Measurements from ENCODE around the gene RIMS4.

Gene RIMS4

GRCh38 chr20:44703956-44704488 lies 106.3 kb downstream of the RIMS4 start:
- H3K4me1 ChIP-seq (ENCODE audit: insufficient read depth, low read length), result no peaks in the 10 kb centered on the region
- H4K20me1 ChIP-seq (ENCODE audit: insufficient read depth, low read length), result peaks cover 4% of the 10 kb centered on the region; the same call in 1 of the 2 replicates
- no peak overlapping the region for H3K27ac ChIP-seq (ENCODE audit: low read length)
- H3K9ac ChIP-seq (ENCODE audit: low read depth, low read length), result no peak overlapping the region
- no peaks in the 10 kb centered on the region for H3K36me3 ChIP-seq (ENCODE audit: insufficient read depth, low read length)
- H3K4me3 ChIP-seq (ENCODE audit: low read depth in 1 of 2, low read length in 2 of 2), result no peak overlapping the region
- H3K4me2 ChIP-seq (ENCODE audit: insufficient read depth, low read length), result no peak overlapping the region
- no peaks in the 10 kb centered on the region for H3K9me3 ChIP-seq (ENCODE audit: insufficient read depth, low read length, severe bottlenecking)
- TF ChIP-seq CTCF (IDR thresholded peaks at IDR 0.05; ENCODE audit: borderline replicate concordance, extremely low read depth, low read length, poor library complexity, severe bottlenecking) (no peak), EZH2 (IDR thresholded peaks at IDR 0.05; ENCODE audit: borderline replicate concordance, low read depth, low read length, severe bottlenecking) (no peak)
- no peak for ATAC-seq (ENCODE audit: insufficient read depth, low read depth)
- H3K27me3 ChIP-seq (ENCODE audit: insufficient read depth, low read length, poor library complexity), result no peaks in the 10 kb centered on the region
- no peak for DNase-seq
- H2AFZ ChIP-seq (ENCODE audit: low read depth, low read length), result no peak overlapping the region
- H3K79me2 ChIP-seq (ENCODE audit: insufficient read depth, low read length), result no peaks in the 10 kb centered on the region

GRCh38 chr20:44703183-44703925 lies 107.0 kb downstream of the RIMS4 start:
- no peak overlapping the region for H3K4me3 ChIP-seq (ENCODE audit: low read depth in 1 of 2, low read length in 2 of 2)
- H3K79me2 ChIP-seq (ENCODE audit: insufficient read depth, low read length), result no peaks in the 10 kb centered on the region
- H3K4me2 ChIP-seq (ENCODE audit: insufficient read depth, low read length), result no peak overlapping the region
- H2AFZ ChIP-seq (ENCODE audit: low read depth, low read length), result no peak overlapping the region
- no peak overlapping the region for H3K27ac ChIP-seq (ENCODE audit: low read length)
- no peaks in the 10 kb centered on the region for H3K9me3 ChIP-seq (ENCODE audit: insufficient read depth, low read length, severe bottlenecking)
- DNase-seq (no peak), ATAC-seq (ENCODE audit: insufficient read depth, low read depth) (no peak)
- H3K9ac ChIP-seq (ENCODE audit: low read depth, low read length), result no peak overlapping the region
- H3K36me3 ChIP-seq (ENCODE audit: insufficient read depth, low read length), result no peaks in the 10 kb centered on the region
- peaks cover 4% of the 10 kb centered on the region; the same call in 1 of the 2 replicates for H4K20me1 ChIP-seq (ENCODE audit: insufficient read depth, low read length)
- TF ChIP-seq CTCF (IDR thresholded peaks at IDR 0.05; ENCODE audit: borderline replicate concordance, extremely low read depth, low read length, poor library complexity, severe bottlenecking) (no peak), EZH2 (IDR thresholded peaks at IDR 0.05; ENCODE audit: borderline replicate concordance, low read depth, low read length, severe bottlenecking) (no peak)
- H3K4me1 ChIP-seq (ENCODE audit: insufficient read depth, low read length), result no peaks in the 10 kb centered on the region
- no peaks in the 10 kb centered on the region for H3K27me3 ChIP-seq (ENCODE audit: insufficient read depth, low read length, poor library complexity)

- H3K27me3 ChIP-seq (ENCODE audit: insufficient read depth, low read length, poor library complexity), result no peaks in the 10 kb centered on the region
- H3K27ac ChIP-seq (ENCODE audit: low read length), result no peak overlapping the region
- no peak for TF ChIP-seq EZH2 (IDR thresholded peaks at IDR 0.05; ENCODE audit: borderline replicate concordance, low read depth, low read length, severe bottlenecking)
- no peak for TF ChIP-seq CTCF (IDR thresholded peaks at IDR 0.05; ENCODE audit: borderline replicate concordance, extremely low read depth, low read length, poor library complexity, severe bottlenecking)
- no peak for ATAC-seq (ENCODE audit: insufficient read depth, low read depth)
- H3K79me2 ChIP-seq (ENCODE audit: insufficient read depth, low read length), result no peaks in the 10 kb centered on the region
- H3K4me3 ChIP-seq (ENCODE audit: low read depth in 1 of 2, low read length in 2 of 2), result no peak overlapping the region
- no peaks in the 10 kb centered on the region for H3K9me3 ChIP-seq (ENCODE audit: insufficient read depth, low read length, severe bottlenecking)
- H3K9ac ChIP-seq (ENCODE audit: low read depth, low read length), result no peak overlapping the region
- DNase-seq, result no peak
- H2AFZ ChIP-seq (ENCODE audit: low read depth, low read length), result no peak overlapping the region
- H4K20me1 ChIP-seq (ENCODE audit: insufficient read depth, low read length), result peaks cover 4% of the 10 kb centered on the region; the same call in 1 of the 2 replicates
- H3K4me2 ChIP-seq (ENCODE audit: insufficient read depth, low read length), result no peak overlapping the region
- no peaks in the 10 kb centered on the region for H3K36me3 ChIP-seq (ENCODE audit: insufficient read depth, low read length)
- H3K4me1 ChIP-seq (ENCODE audit: insufficient read depth, low read length), result no peaks in the 10 kb centered on the region
Observed at GRCh38 chr20:44702776-44703175, 107.6 kb downstream of the RIMS4 start.

All from DND-41 (cell line).